Esophagus (tissue), 2 donors: ENCODE data around the gene CFAP74. TPM values are rescaled to one million over a fixed set of nuclear protein-coding genes. Genes with fewer than 3 reads are reported as not detected.

Experiments
- H3K27ac ChIP-seq, 2 donors: one replicate each; pipeline ENCODE4 v1.5.1; 2013; ENCODE audit warnings: low read depth in 2 of 2, mild to moderate bottlenecking in 2 of 2, inconsistent platforms in 1 of 2, low read length in 1 of 2, moderate library complexity in 1 of 2
- H3K27me3 ChIP-seq, 2 donors: one replicate each; pipeline ENCODE4 v1.6.1; 2013; ENCODE audit warnings: low read length in 2 of 2, control low read depth in 1 of 2, mild to moderate bottlenecking in 1 of 2; ENCODE audit not compliant: insufficient read depth in 2 of 2, control insufficient read depth in 1 of 2
- H3K36me3 ChIP-seq, 2 donors: one replicate each; pipeline ENCODE4 v1.6.1; 2013; ENCODE audit warnings: low read length in 1 of 2; ENCODE audit not compliant: control insufficient read depth in 2 of 2, insufficient read depth in 2 of 2
- H3K4me1 ChIP-seq, 2 donors: one replicate each; pipeline ENCODE4 v1.6.1; 2013; ENCODE audit warnings: low read length in 1 of 2; ENCODE audit not compliant: control insufficient read depth in 2 of 2, insufficient read depth in 2 of 2
- H3K4me3 ChIP-seq, 2 donors: one replicate each; pipeline ENCODE4 v1.5.1; 2013; ENCODE audit warnings: low read length in 2 of 2, mild to moderate bottlenecking in 2 of 2, low read depth in 1 of 2, moderate library complexity in 1 of 2
- H3K9me3 ChIP-seq, 2 donors: one replicate each; pipeline ENCODE4 v1.6.1; 2013; ENCODE audit warnings: mild to moderate bottlenecking in 2 of 2, low read depth in 1 of 2, low read length in 1 of 2, moderate library complexity in 1 of 2; ENCODE audit not compliant: control insufficient read depth in 2 of 2, insufficient read depth in 1 of 2
- WGBS, 2 donors: extraction: QIAGEN DNeasy Blood & Tissue Kit; methylation state at CpG; one replicate each; pipeline ENCODE4 v1.1.7; 2013; 5-methylcytosine and 5-hydroxymethylcytosine counted together
- polyA plus RNA-seq, 2 donors: library from polyadenylated mRNA; stranded (reverse); fragments of 200-250 nt; gene quantifications; one replicate each; pipeline ENCODE4 v1.2.3, GENCODE V29; 2013
- donor health status: healthy with polysubstance abuse.
- donor health status: Bipolar disorder and iron deficiency.

The CFAP74 gene
- polyA plus RNA-seq, 2 donors = 0.04 TPM

- H3K27me3 ChIP-seq = no peaks in the 10 kb centered on the region
- H3K36me3 ChIP-seq = no peaks in the 10 kb centered on the region
- H3K27ac ChIP-seq = no peak overlapping the region
- 76 to 81% methylated on average over 15 of the region's 15 CpGs for WGBS, 2 donors
- no peaks in the 10 kb centered on the region for H3K9me3 ChIP-seq
- peaks cover 0 to 8% of the 10 kb centered on the region in 2 donors for H3K4me1 ChIP-seq
- H3K4me3 ChIP-seq = no peak overlapping the region
These were observed 37.7 kb upstream of the CFAP74 start for GRCh38 chr1:2041305-2041704.

- Histone ChIP-seq H3K36me3 (no peaks in the 10 kb centered on the region), H3K27ac (no peak overlapping the region), H3K9me3 (no peaks in the 10 kb centered on the region), H3K4me1 (no peaks in the 10 kb centered on the region), H3K27me3 (no peaks in the 10 kb centered on the region), H3K4me3 (no peak overlapping the region)
- WGBS, 2 donors = 78 to 82% methylated on average over 8 of the region's 8 CpGs
These were observed 35.7 kb upstream of the CFAP74 start for GRCh38 chr1:2039251-2039650.

GRCh38 chr1:2038229-2038628 is 34.6 kb upstream of the CFAP74 start:
- no peaks in the 10 kb centered on the region for H3K4me1 ChIP-seq
- no peaks in the 10 kb centered on the region for H3K9me3 ChIP-seq
- no peaks in the 10 kb centered on the region for H3K27me3 ChIP-seq
- H3K27ac ChIP-seq = no peak overlapping the region
- no peaks in the 10 kb centered on the region for H3K36me3 ChIP-seq
- WGBS, 2 donors = 91 to 92% methylated on average over 8 of the region's 8 CpGs
- H3K4me3 ChIP-seq = no peak overlapping the region

- 80 to 85% methylated on average over 18 of the region's 18 CpGs for WGBS, 2 donors
- no peaks in the 10 kb centered on the region for H3K4me1 ChIP-seq
- no peak overlapping the region for H3K4me3 ChIP-seq
- H3K27ac ChIP-seq = no peak overlapping the region
- no peaks in the 10 kb centered on the region for H3K36me3 ChIP-seq
- H3K9me3 ChIP-seq = no peaks in the 10 kb centered on the region
- no peaks in the 10 kb centered on the region for H3K27me3 ChIP-seq
These were observed 33.9 kb upstream of the CFAP74 start for GRCh38 chr1:2037314-2037979.

- Histone ChIP-seq H3K27me3 (no peaks in the 10 kb centered on the region), H3K4me1 (no peaks in the 10 kb centered on the region), H3K4me3 (no peak overlapping the region), H3K27ac (no peak overlapping the region), H3K36me3 (no peaks in the 10 kb centered on the region), H3K9me3 (no peaks in the 10 kb centered on the region)
- WGBS, 2 donors = 81 to 89% methylated on average over 15 of the region's 15 CpGs
These were observed 32.7 kb upstream of the CFAP74 start for GRCh38 chr1:2036287-2036686.

- Histone ChIP-seq H3K9me3 (no peaks in the 10 kb centered on the region), H3K4me1 (no peaks in the 10 kb centered on the region), H3K4me3 (no peak overlapping the region), H3K27me3 (no peaks in the 10 kb centered on the region), H3K36me3 (no peaks in the 10 kb centered on the region), H3K27ac (no peak overlapping the region)
- WGBS, 2 donors = 70 to 72% methylated on average over 13 of the region's 13 CpGs
These were observed 29.6 kb upstream of the CFAP74 start for GRCh38 chr1:2033165-2033564.

- H3K27ac ChIP-seq = no peak overlapping the region
- 56 to 62% methylated on average over 14 of the region's 14 CpGs for WGBS, 2 donors
- H3K4me1 ChIP-seq = no peaks in the 10 kb centered on the region
- H3K36me3 ChIP-seq = no peaks in the 10 kb centered on the region
- no peaks in the 10 kb centered on the region for H3K27me3 ChIP-seq
- H3K4me3 ChIP-seq = no peak overlapping the region
- no peaks in the 10 kb centered on the region for H3K9me3 ChIP-seq
These were observed 29.2 kb upstream of the CFAP74 start for GRCh38 chr1:2032737-2033136.

- Histone ChIP-seq H3K4me3 (no peak overlapping the region), H3K27ac (no peak overlapping the region), H3K36me3 (no peaks in the 10 kb centered on the region), H3K27me3 (no peaks in the 10 kb centered on the region), H3K4me1 (no peaks in the 10 kb centered on the region), H3K9me3 (no peaks in the 10 kb centered on the region)
- WGBS, 2 donors = 78% methylated on average over 30 to 33 of the region's 33 CpGs
These were observed 28.3 kb upstream of the CFAP74 start for GRCh38 chr1:2031546-2032540.

GRCh38 chr1:2030076-2030871 is 26.7 kb upstream of the CFAP74 start:
- WGBS, 2 donors = 89% methylated on average over 42 of the region's 42 CpGs
- no peaks in the 10 kb centered on the region for H3K36me3 ChIP-seq
- H3K27ac ChIP-seq = no peak overlapping the region
- no peaks in the 10 kb centered on the region for H3K9me3 ChIP-seq
- H3K4me1 ChIP-seq = no peaks in the 10 kb centered on the region
- no peak overlapping the region for H3K4me3 ChIP-seq
- H3K27me3 ChIP-seq = no peaks in the 10 kb centered on the region
